OCI-LY1 (cell line): ENCODE results near the gene KIAA1755.

Experiments used
- H2AFZ ChIP-seq: fragments of 200-600 bp; sonication (generic), shearing (Covaris generic); 2 replicates; pipeline ENCODE4 v1.6.0; 2014; ENCODE audit warnings: antibody characterized with exemption, mild to moderate bottlenecking, low read length
- H3F3A ChIP-seq: fragments of 200-600 bp; sonication (generic), shearing (Covaris generic); 2 replicates; pipeline ENCODE4 v1.6.0; 2014; ENCODE audit warnings: mild to moderate bottlenecking, antibody characterized with exemption, low read length, moderate library complexity; ENCODE audit not compliant: insufficient read depth
- H3K27ac ChIP-seq: fragments of 200-600 bp; sonication (generic); 2 replicates; pipeline ENCODE4 v1.5.1; 2014; ENCODE audit warnings: low read length, mixed run types, mild to moderate bottlenecking, low read depth; ENCODE audit not compliant: poor library complexity, severe bottlenecking
- H3K27me3 ChIP-seq: fragments of 200-600 bp; sonication (generic); 2 replicates; pipeline ENCODE4 v1.6.0; 2014; ENCODE audit warnings: antibody characterized with exemption, mild to moderate bottlenecking, low read length, moderate library complexity; ENCODE audit not compliant: insufficient read depth
- H3K36me3 ChIP-seq: fragments of 200-600 bp; sonication (generic); 2 replicates; pipeline ENCODE4 v1.6.1; 2014; ENCODE audit warnings: mild to moderate bottlenecking, antibody characterized with exemption, low read length, moderate library complexity, mixed read lengths; ENCODE audit not compliant: insufficient read depth
- H3K4me1 ChIP-seq: fragments of 200-600 bp; sonication (generic); 2 replicates; pipeline ENCODE4 v1.5.1; 2014; ENCODE audit warnings: mild to moderate bottlenecking, low read length, moderate library complexity; ENCODE audit not compliant: insufficient read depth, severe bottlenecking
- H3K4me2 ChIP-seq: fragments of 200-600 bp; sonication (generic), shearing (Covaris generic); 2 replicates; pipeline ENCODE4 v1.6.1; 2014; ENCODE audit warnings: low read length
- H3K4me3 ChIP-seq: fragments of 200-600 bp; sonication (generic); 2 replicates; pipeline ENCODE4 v1.5.1; 2014; ENCODE audit warnings: low read length, low read depth, mild to moderate bottlenecking, mixed read lengths; ENCODE audit not compliant: poor library complexity, severe bottlenecking
- H3K79me2 ChIP-seq: fragments of 200-600 bp; shearing (Covaris generic); 2 replicates; pipeline ENCODE4 v1.6.1; 2016; ENCODE audit warnings: mixed run types, low read length, mixed read lengths; ENCODE audit not compliant: insufficient read depth
- H3K9ac ChIP-seq: fragments of 200-600 bp; sonication (generic), shearing (Covaris generic); 2 replicates; pipeline ENCODE4 v1.6.1; 2014; ENCODE audit warnings: mild to moderate bottlenecking, low read length, mixed read lengths
- H3K9me2 ChIP-seq: fragments of 200-600 bp; sonication (generic), shearing (Covaris generic); 2 replicates; pipeline ENCODE4 v1.6.1; 2014; ENCODE audit warnings: low read depth, mild to moderate bottlenecking, low read length, mixed read lengths
- H3K9me3 ChIP-seq: fragments of 200-600 bp; shearing (Covaris generic); 2 replicates; pipeline ENCODE4 v1.6.1; 2014; ENCODE audit warnings: low read length, mixed read lengths
- H4K20me1 ChIP-seq: fragments of 200-600 bp; sonication (generic), shearing (Covaris generic); 2 replicates; pipeline ENCODE4 v1.6.0; 2016; ENCODE audit warnings: mild to moderate bottlenecking, low read length; ENCODE audit not compliant: insufficient read depth
- CTCF ChIP-seq: fragments of 200-600 bp; sonication (generic), shearing (Covaris generic); IDR thresholded peaks from 2 replicates; pipeline ENCODE4 v1.5.1; 2017; ENCODE audit warnings: mild to moderate bottlenecking, antibody characterized with exemption, low read length, moderate library complexity, mixed read lengths
- EZH2 ChIP-seq: fragments of 200-600 bp; sonication (generic), shearing (Covaris generic); IDR thresholded peaks from 2 replicates; pipeline ENCODE4 v1.8.0; 2017; ENCODE audit warnings: borderline replicate concordance, mixed run types, mild to moderate bottlenecking, antibody characterized with exemption, low read length, moderate library complexity, mixed read lengths

The KIAA1755 gene

GRCh38 chr20:38202982-38203293 is 57.6 kb downstream of the KIAA1755 start:
- H3F3A ChIP-seq = no peaks in the 10 kb centered on the region
- no peaks in the 10 kb centered on the region for H3K4me1 ChIP-seq
- no peaks in the 10 kb centered on the region for H3K36me3 ChIP-seq
- TF ChIP-seq EZH2 (no peak), CTCF (no peak)
- no peaks in the 10 kb centered on the region for H3K9me3 ChIP-seq
- no peak overlapping the region for H2AFZ ChIP-seq
- H3K4me2 ChIP-seq = no peak overlapping the region
- H3K27ac ChIP-seq = no peak overlapping the region
- H3K9me2 ChIP-seq = no peaks in the 10 kb centered on the region
- no peak overlapping the region for H3K9ac ChIP-seq
- H4K20me1 ChIP-seq = no peaks in the 10 kb centered on the region
- no peak overlapping the region for H3K4me3 ChIP-seq
- no peaks in the 10 kb centered on the region; the same call in 1 of the 2 replicates for H3K27me3 ChIP-seq
- H3K79me2 ChIP-seq = no peaks in the 10 kb centered on the region

DNA sequence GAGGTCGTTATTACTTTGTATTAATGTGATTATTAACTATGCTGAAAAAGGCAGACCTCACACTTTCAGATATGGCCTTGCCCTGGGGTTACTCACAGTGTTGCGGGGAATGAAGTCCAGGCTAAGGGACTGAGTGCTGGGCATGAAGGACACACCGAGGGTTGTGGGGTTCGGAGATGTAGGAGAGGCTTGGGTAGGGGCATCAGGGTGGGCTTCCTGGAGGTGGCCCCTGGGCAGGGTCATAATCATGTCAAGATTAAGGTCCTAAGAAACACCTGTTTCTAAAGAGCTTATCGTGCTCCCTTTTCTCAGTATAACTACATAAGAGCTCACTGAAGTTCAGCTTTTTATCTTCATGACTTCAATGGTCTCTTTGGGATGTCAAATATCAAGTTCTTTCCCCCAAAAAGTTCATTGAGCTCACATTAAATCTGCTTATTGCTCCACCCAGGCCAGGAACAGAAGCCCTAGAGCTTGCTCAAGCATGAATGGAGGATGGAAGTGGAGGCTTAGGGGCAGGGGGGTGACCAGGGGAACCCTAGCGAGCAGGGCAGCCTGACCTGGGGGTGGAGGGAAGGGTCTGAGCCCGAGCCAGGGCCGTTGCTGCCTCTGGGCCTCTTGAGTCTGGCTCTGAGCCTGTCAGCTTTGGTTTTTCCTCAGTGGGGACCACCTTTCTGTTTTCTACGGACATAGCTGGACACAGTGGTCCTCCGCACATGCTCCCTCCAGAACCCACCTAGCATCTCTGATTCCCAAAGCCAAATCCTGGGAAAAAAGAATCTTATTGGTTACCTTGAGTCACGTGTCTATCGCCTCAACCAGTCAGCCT is 58.2 kb downstream of the KIAA1755 start:
- no peak for TF ChIP-seq EZH2
- no peak for TF ChIP-seq CTCF
- Histone ChIP-seq H3K27me3 (no peaks in the 10 kb centered on the region; the same call in 1 of the 2 replicates), H3K36me3 (no peaks in the 10 kb centered on the region), H3K9ac (no peak overlapping the region), H3K79me2 (no peaks in the 10 kb centered on the region), H4K20me1 (no peaks in the 10 kb centered on the region), H3K4me3 (no peak overlapping the region), H3K27ac (no peak overlapping the region), H3F3A (no peaks in the 10 kb centered on the region), H3K9me3 (no peaks in the 10 kb centered on the region), H3K9me2 (no peaks in the 10 kb centered on the region), H3K4me1 (no peaks in the 10 kb centered on the region), H3K4me2 (no peak overlapping the region), H2AFZ (no peak overlapping the region)

DNA sequence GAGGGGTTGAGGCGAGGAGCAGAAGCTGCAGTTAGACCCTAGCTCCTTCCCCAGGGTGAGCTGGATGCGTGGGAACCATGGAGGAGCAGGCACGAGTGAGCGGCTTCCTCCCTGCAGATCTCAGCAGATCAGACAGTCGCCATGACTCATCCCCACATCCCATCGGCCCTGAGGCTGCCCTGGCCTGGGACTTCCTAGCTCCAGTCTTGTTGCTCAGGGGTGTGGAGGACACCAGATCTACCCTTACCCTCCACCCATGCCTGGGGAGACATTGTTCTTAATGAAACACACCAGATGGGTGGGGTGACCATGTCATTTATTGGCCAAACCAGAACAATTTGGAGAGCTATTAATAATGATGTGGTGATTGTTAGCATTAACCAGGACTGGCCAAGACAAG is 59.2 kb downstream of the KIAA1755 start:
- Histone ChIP-seq H3K4me2 (no peak overlapping the region), H3K9ac (no peak overlapping the region), H2AFZ (no peak overlapping the region), H4K20me1 (no peaks in the 10 kb centered on the region), H3K27me3 (no peaks in the 10 kb centered on the region; the same call in 1 of the 2 replicates), H3K9me3 (no peaks in the 10 kb centered on the region), H3K79me2 (no peaks in the 10 kb centered on the region), H3K4me3 (no peak overlapping the region), H3K27ac (no peak overlapping the region), H3K36me3 (no peaks in the 10 kb centered on the region), H3F3A (no peaks in the 10 kb centered on the region), H3K4me1 (no peaks in the 10 kb centered on the region), H3K9me2 (no peaks in the 10 kb centered on the region)
- TF ChIP-seq CTCF = no peak
- TF ChIP-seq EZH2 = no peak
